ENCODE data around the gene UNG.
A peak's percentile ranks its signal among the peaks of the same experiment; 100 is the strongest.

Gene UNG

GRCh38 chr12:109092497-109093021, 4.8 kb upstream of the UNG start:
- no peak for DNase-seq

- peak; percentile 88 for DNase-seq
Measured at GRCh38 chr12:109093022-109093918, 4.1 kb upstream of the UNG start, which contains the start of gene ALKBH2. ALKBH2 (minus strand) TSS chr12:109093472; CDS start chr12:109092786, 686 bp downstream.

DNA sequence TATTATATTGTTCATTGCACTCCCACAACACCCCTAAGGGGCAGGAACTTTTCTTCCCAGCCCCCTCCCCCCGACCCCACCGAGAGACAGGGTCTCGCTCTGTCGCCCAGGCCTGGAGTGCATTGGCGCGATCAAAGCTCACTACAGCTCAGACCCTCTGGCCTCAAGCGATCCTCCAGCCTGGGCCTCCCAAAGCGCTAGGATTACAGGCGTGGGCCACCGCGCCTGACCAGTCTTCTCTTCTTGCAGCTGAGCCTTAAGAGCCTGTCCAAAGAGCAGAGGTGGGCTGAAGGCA, 310 bp upstream of the UNG start:
- no peak for DNase-seq

GRCh38 chr12:109098183-109098604, 797 bp downstream of the UNG start:
- no peak for DNase-seq

DNA sequence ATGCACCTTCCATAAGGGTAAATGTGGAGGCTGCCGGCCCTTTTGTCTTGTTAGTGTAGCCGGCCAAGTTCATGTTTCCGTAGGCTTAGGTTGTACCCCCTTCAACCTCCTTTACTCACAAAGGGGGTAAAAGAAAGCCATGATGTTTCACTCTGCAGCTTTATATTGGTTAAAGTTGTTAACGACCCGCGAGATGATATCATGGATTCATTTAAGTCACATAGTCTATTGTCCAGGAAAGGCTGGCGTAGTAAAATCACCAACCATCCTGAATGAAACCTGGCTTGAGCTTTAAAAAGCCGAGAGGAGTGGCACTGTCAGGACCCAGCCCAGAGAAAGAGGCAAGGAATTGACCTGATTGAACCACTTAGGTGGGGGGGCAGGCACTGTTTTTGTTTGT, 1.3 kb downstream of the UNG start:
- peak; percentile 7 for DNase-seq

DNA sequence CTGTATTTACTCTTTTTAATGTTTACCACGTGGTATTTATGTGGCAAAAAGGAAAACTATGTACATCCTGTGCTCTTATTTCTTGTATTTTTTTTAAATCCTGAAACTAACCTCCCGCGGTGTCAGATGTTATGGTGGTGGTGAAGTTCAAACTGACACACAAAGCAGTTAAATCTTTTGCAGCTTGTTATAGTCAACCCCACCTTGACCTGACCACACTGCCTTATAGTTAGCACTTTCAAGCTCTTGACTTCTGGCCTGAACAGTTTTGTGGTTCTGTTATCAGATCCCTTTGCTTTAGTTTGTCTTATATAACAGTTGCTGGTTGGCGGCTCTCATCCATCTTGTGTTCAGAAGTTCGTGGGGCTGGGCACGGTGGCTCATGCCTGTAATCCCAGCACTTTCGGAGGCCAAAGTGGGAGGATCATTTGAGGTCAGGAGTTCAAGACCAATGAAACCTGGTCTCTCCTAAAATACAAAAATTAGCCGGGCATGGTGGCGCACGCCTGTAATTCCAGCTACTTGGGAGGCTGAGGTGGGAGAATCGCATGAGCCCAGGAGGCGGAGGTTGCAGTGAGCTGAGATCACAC, 2.1 kb downstream of the UNG start:
- DNase-seq, result no peak

- DNase-seq, result no peak
Measured at GRCh38 chr12:109100741-109101140, 3.3 kb downstream of the UNG start.

GRCh38 chr12:109102491-109102890, 5.1 kb downstream of the UNG start:
- no peak for DNase-seq

DNA sequence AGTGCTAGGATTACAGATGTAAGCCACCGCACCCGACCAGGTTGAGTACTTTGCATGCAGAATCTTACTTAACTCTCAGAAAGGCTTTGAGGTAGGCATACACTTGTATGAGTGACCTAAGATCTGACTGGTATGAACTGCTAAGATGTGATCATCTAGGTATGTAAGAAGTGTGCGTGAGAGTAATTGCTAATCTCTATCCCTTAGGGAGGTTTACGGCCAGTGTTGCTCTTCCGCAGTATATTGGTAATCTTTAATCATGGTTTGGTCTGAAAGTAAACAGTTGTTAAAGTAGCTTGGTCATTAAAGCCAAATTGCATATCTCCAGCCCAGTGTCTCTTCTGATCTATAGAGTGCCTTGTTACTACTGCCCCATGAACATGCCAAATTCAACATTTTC, 7.8 kb downstream of the UNG start:
- no peak for DNase-seq

- DNase-seq, result no peak
Measured at GRCh38 chr12:109109746-109110350, 12.5 kb downstream of the UNG start.

DNA sequence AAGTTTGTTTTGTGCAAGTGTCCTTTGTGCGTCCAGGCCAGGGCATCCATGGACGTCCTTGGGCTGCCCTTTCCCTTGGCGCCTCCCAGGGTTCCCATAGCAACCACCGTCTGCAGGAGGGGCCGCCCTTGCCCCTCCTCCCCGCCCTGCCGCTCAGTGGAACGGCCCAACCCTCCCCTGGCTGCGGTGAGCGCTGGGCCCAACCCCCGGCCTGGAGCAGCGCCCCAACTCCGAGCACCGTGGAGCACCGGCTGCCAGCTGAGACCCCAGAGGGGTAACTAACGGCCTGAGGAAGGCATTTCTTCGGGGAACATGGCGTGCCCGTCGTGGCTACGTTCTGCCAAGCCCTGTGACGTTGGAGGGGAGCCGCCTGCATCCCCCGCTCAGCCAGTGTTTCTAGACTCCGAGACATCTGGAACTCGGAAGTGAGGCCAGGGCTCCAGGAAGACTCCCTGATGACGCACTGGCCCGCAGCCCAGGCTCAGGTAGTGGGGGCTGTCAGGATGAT, 13.6 kb downstream of the UNG start:
- peak; percentile 75 for DNase-seq

DNA sequence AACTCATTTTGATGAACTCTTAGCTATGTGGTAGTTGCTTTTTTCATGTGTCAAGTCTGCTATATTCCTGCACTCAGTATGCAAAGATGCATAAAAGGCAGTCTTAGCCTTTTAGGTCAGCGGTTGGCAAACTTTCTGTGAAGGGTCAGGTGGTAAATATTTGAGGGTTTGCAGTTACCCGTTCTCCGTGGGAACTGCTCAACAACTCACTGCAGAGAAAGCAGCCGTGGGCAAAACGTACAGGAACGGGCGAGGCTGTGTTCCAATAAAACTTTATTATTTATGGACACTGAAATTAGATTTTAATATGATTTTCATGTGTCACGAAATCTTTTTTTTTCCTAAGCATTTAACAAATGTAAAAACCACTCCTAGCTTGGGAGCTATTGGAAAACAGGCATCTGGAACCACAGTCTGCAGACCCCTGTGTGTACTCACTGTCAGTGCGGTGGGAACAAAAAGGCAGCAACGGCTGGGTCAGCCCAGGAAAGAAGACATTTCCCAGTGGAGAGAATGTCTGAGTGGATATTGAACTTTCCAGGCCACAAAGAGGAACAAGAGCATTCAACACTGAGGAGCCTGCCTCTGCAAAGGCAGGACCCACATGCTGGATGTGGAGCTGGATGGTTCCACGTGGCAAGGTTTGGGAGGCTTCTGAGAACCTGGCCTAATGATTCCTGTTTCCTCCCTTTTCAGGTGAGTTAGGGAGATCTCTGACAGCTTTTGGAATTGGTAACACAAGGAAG, 15.5 kb downstream of the UNG start:
- DNase-seq, result no peak

DNA sequence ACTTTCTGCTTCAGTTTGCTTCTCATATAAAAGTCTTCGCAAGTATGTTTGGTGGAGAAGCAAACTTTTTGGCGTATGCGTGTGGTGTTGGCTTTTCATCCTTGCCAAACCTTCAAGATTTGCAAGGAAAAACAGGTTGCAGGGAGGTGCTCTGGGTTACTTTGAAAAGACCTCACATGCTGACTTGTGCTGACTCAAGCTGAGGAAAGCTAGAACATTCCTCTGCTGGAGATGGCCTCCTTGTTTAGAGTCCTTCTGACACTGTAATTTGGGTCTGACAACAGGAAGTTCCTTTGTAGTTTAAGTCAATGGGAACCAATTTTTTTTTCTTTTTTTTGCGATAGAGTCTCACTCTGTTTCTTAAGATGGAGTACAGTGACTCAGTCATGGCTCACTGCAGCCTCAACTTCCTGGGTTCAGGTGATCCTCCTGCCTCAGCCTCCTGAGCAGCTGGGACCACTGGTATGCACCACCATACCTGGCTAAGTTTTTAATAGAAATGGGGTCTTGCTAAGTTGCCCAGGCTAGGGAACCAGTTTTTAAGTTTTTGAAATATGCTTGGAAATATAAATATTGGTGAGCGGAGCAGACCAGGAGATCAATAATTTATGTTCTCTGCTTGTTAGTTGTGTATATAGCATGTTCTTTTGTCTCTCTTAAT, 16.4 kb downstream of the UNG start:
- DNase-seq, result no peak

- no peak for DNase-seq
Measured at GRCh38 chr12:109114644-109115043, 17.2 kb downstream of the UNG start.

GRCh38 chr12:109115404-109115757, 18.0 kb downstream of the UNG start:
- no peak for DNase-seq

DNA sequence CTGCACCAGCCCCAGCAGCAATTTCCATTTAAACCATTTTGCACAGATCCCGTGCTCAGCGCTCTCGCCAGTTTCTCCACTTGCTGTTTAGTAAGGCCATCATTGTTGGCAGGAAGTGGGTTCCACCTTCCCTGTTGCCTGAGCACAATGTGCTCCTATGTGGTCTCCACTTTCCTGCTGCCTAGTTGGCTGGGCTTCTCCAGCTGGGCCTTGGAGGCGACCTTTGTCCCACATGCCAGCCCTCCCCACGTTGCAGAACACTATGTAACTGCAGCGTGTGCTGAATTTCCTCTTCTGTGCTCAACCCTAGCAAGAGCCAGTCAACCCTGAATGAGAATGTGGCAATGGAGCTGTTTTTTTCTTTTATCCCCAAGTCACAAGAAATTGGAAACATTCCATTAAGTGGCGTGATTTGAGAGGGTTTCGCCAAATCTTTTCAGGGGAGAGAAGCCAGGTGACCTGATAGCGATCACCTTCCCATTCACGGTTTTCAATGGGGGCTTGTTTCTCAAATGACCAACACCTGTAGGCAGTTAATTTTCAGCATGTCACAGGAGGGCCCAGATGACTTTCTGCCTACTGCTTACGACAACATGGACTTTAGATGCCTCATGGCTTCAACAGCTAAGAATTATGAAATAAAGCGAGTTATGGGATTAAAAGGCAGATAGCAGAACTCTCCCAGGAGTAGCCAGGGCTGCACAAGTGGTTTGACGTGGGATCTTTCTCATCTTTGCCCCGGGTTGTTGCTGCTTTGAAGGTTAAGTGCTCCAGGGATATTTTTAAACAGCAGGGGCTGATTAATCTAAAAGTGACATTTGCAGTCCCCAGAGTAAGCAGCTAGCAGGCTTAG, 18.6 kb downstream of the UNG start, which contains the start of gene ACACB:
Gene ACACB, plus strand, starts transcription at position 830 of the 853 bp plus-strand sequence. CDS start 22,819 bp downstream, outside the sequence.
- no peak for DNase-seq

DNA sequence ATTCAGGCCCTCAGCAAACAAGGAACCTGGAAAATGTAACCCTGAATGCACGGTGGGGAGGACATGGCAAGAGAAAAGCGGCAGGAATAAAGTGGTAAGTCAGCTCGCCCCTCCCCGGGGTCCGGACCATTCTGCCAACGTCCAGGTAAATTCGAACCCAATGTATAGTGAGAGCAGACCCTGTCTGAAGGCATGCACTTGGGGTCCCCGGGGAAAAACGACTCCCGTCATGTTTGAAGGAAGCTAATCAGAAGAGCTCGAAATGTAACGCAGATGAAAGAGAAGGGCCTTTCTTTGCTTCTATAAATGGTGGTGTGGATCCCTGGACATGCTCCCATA, 19.2 kb downstream of the UNG start:
- DNase-seq, result no peak

DNA sequence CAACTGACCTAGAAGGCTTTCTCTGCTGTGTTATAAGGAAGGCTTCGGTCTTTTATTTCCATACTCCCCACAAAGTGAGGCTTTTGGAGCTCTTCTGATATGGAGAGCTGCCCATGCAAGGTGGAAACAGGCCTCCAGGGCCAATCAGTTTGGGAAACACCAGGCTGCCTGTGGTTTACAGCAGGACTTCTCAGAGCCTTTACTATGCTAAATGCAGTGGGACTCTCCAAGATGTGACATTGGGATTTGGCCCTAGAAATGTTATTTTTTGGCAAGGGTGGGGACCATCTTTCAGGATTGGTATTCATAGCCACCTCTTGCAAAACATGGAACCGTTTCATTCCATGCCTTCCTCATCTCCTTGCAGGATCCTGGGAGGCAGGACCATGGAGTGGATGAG, 22.7 kb downstream of the UNG start:
- no peak for DNase-seq

DNA sequence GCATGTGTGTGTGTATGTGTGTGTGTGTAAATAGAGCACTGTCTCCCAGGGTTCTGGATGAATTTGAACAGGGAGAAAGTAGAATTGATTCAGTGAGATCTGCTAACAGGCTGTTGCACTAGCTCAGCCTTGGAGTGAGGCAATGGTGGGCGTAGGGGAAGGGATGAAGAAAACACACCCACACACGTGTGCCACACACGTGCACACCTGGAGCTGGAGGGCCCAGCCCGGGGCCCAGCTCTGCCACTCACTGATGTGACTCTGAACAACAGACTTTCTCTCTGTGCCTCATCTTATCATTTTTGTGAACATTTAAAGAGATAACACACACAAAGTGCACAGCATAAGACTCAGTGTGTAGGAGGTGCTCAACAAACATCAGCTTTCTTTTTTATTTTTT, 23.2 kb downstream of the UNG start:
- no peak for DNase-seq

- no peak for DNase-seq
Measured at GRCh38 chr12:109121346-109121880, 24.0 kb downstream of the UNG start.
